NCI-H446 treated with DMSO at 0.1 percent for 48 hours (cell line): ENCODE measurements around the gene GCH1.
"Not testable (repeated sequence)": the region's sequence is repeated elsewhere in the genome, so short reads cannot be mapped to it uniquely, and the experiment has no call there.

Experiments used
- DNase-seq: peaks from one replicate; lab custom pipeline; 2025; lab: John Stamatoyannopoulos, UW

GCH1 gene

DNA sequence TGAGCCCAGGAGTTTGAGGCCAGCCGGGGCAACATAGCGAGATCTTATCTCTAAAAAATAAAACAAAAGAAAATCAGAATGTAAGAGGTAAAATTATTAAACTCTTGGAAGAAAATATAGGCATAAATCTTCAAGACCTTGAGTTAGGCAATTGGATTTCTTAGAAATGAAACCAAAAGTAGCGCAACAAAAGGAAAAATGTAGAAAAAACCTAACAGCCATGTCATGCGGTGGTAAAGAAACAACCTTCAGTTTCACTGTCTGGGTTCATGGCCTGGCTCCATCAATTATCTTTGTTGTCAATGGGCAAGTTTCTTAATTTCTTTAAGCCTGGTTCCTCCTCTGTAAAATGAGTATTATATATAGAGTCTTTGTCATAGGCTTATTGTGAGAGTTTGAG, 5.6 kb upstream of the GCH1 start:
- no peak for DNase-seq

- no peak for DNase-seq
Measured at GRCh38 chr14:54906075-54906474, 3.4 kb upstream of the GCH1 start.

DNA sequence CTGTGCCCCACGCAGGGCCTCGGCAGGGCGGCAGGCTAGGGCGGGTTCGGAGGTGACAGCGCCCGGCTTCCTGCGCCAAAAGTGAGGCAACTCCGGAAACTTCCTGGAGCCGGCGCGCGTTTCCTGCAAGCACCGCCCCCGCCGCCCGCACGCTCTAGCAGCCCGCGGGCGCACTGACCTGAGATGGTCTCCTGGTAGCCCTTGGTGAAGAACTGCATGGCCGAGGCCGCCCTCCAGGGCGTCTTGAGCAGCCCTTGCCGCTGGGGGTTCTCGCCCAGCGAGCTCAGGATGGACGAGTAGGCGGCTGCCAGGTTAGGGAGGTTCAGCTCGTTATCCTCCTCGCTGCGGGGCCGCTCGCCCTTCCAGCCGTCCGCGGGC, 494 bp downstream of the GCH1 start:
- DNase-seq = peak; percentile 2

GRCh38 chr14:54901380-54902142, 1.1 kb downstream of the GCH1 start:
- DNase-seq = no peak

DNA sequence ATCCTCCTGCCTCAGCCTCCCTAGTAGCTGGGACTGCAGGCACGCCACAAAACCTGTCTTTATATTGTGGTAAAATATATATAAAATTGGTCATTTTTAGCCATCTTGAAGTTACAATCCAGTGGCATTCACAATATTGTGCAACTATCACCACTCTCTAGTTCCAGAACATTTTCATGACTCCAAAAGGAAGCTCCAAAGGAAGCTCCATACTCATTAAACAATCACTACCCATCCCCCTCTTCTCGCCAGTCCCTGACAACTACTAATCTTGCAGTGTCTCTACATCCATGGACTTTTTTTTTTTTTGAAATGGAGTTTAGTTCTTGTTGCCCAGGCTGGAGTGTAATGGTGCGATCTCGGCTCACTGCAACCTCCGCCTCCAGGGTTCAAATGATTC, 3.1 kb downstream of the GCH1 start:
- DNase-seq = no peak

- DNase-seq = not testable (repeated sequence)
Measured at GRCh38 chr14:54897809-54898555, 4.6 kb downstream of the GCH1 start.

- no peak for DNase-seq
Measured at GRCh38 chr14:54895683-54896082, 6.9 kb downstream of the GCH1 start.

DNA sequence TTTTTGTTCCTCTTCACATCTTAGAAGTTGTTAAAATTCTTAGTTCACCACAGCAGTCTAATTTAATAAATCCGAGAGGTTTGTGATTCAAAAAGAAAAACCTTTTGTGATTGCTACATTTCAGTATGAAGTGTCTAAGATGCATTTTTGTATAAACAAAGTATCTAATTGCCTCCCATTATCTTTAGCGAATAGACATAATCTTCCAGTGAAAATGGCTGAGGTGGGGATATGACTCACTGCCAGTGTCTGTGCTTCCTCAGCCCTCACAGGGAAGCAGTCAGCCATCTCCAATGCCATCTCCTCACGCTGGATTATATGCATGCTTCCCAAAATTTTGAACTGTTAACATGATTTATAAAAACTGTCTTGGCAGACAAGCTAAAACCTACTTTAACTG, 7.6 kb downstream of the GCH1 start:
- DNase-seq = no peak

- no peak for DNase-seq
Measured at GRCh38 chr14:54893151-54893760, 9.4 kb downstream of the GCH1 start.

DNA sequence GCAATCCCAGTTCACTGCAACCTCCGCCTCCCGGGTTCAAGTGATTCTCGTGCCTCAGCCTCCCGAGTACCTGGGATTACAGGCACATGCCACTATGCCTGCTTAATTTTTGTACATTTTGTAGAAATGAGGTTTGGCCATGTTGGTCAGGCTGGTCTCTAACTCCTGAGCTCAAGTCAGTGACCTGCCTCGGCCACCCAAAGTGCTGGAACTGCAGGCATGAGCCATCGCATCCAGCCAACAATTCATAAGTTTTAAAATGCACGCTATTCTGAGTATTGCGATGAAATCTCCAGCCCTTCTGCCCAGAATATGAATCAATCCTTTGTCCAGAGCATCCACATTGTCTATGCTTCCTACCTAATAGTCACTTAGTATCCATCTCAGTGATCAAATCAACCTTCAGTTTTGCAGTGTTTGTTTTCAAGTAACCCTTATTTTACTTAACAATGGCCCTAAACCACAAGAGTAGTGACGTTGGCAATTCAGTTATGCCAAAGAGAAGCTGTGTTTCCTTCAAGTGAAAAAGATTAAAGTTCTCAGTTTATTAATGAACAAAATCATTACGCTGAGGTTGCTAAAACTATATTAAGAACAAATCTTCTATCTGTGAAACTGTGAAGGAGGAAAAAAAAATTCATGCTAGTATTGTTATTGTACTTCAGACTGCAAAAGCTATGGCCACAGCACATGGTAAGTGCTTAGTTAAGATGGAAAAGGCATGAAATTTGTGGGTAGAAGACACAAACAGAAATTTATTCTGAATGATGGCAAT, 11.0 kb downstream of the GCH1 start:
- no peak for DNase-seq

- DNase-seq = no peak
Measured at GRCh38 chr14:54890788-54891187, 11.8 kb downstream of the GCH1 start.

GRCh38 chr14:54889919-54890318, 12.7 kb downstream of the GCH1 start:
- no peak for DNase-seq

DNA sequence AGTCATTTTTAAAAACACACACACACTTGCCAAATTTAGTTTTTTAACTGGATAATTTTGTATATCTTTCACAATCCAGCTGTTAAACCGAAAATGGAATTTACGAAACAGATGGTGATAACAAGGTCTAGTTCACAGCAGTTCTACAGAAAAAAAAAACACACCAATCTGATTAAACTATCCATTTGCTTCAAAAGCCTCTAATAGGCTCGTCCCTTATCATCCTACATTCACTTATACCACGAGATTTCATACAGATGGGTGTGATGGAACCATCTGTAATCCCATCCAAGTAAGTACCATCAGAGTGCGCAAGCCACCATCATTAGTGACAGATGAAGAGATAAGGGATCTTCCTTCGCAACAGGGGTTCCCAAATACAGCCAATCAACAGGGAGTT, 20.1 kb downstream of the GCH1 start:
- no peak for DNase-seq

GRCh38 chr14:54881761-54882401, 20.7 kb downstream of the GCH1 start:
- DNase-seq = no peak

GRCh38 chr14:54881235-54881760, 21.3 kb downstream of the GCH1 start:
- DNase-seq = no peak

GRCh38 chr14:54877703-54878021, 25.0 kb downstream of the GCH1 start:
- no peak for DNase-seq

GRCh38 chr14:54877015-54877702, 25.5 kb downstream of the GCH1 start:
- DNase-seq = no peak

GRCh38 chr14:54875648-54876047, 27.0 kb downstream of the GCH1 start:
- not testable (repeated sequence) for DNase-seq

- DNase-seq = not testable (repeated sequence)
Measured at GRCh38 chr14:54870154-54871090, 32.2 kb downstream of the GCH1 start.

DNA sequence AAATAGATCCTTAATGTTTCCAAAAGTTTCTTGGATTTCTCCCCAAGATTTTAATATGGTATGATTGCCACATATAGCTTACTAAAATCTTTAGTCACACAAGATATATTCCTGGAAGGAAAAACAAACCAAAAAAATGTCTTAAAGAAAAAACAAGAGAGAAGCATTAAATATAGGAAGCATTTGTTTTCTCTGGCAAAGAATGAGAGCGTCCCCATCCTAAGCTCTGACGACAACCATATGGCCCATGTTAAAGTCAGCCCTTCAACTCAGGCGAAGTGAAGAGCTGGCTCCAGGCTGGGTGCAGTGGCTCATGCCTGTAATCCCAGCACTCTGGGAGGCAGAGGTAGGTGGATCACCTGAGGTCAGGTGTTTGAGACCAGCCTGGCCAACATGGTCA, 35.6 kb downstream of the GCH1 start:
- DNase-seq = no peak
